ENCODE measurements around the gene SORCS2.

GRCh38 chr4:7390336-7390735, 198.0 kb downstream of the SORCS2 start:
- TF ChIP-seq, protein P1, sequence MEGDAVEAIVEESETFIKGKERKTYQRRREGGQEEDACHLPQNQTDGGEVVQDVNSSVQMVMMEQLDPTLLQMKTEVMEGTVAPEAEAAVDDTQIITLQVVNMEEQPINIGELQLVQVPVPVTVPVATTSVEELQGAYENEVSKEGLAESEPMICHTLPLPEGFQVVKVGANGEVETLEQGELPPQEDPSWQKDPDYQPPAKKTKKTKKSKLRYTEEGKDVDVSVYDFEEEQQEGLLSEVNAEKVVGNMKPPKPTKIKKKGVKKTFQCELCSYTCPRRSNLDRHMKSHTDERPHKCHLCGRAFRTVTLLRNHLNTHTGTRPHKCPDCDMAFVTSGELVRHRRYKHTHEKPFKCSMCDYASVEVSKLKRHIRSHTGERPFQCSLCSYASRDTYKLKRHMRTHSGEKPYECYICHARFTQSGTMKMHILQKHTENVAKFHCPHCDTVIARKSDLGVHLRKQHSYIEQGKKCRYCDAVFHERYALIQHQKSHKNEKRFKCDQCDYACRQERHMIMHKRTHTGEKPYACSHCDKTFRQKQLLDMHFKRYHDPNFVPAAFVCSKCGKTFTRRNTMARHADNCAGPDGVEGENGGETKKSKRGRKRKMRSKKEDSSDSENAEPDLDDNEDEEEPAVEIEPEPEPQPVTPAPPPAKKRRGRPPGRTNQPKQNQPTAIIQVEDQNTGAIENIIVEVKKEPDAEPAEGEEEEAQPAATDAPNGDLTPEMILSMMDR (tag by site-specific recombination; IDR thresholded peaks at IDR 0.05): no peak
- TF ChIP-seq, protein P2, sequence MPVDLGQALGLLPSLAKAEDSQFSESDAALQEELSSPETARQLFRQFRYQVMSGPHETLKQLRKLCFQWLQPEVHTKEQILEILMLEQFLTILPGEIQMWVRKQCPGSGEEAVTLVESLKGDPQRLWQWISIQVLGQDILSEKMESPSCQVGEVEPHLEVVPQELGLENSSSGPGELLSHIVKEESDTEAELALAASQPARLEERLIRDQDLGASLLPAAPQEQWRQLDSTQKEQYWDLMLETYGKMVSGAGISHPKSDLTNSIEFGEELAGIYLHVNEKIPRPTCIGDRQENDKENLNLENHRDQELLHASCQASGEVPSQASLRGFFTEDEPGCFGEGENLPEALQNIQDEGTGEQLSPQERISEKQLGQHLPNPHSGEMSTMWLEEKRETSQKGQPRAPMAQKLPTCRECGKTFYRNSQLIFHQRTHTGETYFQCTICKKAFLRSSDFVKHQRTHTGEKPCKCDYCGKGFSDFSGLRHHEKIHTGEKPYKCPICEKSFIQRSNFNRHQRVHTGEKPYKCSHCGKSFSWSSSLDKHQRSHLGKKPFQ (tag by site-specific recombination; IDR thresholded peaks at IDR 0.05): no peak

Data from HEK293 (cell line).